Stomach smooth muscle (tissue), 2 donors: ENCODE measurements around the gene RNF43.

Experiments used
- H3K27ac ChIP-seq: one replicate; pipeline ENCODE4 v1.7.0; 2013; ENCODE audit warnings: mild to moderate bottlenecking, low read length, inconsistent platforms
- H3K27me3 ChIP-seq, 2 donors: one replicate each; pipeline ENCODE4 v1.7.0; 2013; ENCODE audit warnings: low read length in 2 of 2; ENCODE audit not compliant: insufficient read depth in 2 of 2, control insufficient read depth in 1 of 2
- H3K36me3 ChIP-seq, 2 donors: one replicate each; pipeline ENCODE4 v1.7.0; 2013; ENCODE audit warnings: low read length in 2 of 2; ENCODE audit not compliant: control insufficient read depth in 2 of 2, insufficient read depth in 2 of 2
- H3K4me1 ChIP-seq: one replicate; pipeline ENCODE4 v1.7.0; 2013; ENCODE audit warnings: low read length; ENCODE audit not compliant: control insufficient read depth, insufficient read depth
- H3K4me3 ChIP-seq, 2 donors: one replicate each; pipeline ENCODE4 v1.7.0; 2013; ENCODE audit warnings: low read length in 2 of 2
- H3K9ac ChIP-seq, 2 donors: one replicate each; pipeline ENCODE4 v1.7.0; 2013; ENCODE audit warnings: low read length in 2 of 2, mild to moderate bottlenecking in 1 of 2
- H3K9me3 ChIP-seq, 2 donors: one replicate each; pipeline ENCODE4 v1.7.0; 2013; ENCODE audit warnings: low read length in 2 of 2; ENCODE audit not compliant: control insufficient read depth in 2 of 2
- donor health status: healthy.
- donor health status: Pancreatic carcinoma.

Gene RNF43

DNA sequence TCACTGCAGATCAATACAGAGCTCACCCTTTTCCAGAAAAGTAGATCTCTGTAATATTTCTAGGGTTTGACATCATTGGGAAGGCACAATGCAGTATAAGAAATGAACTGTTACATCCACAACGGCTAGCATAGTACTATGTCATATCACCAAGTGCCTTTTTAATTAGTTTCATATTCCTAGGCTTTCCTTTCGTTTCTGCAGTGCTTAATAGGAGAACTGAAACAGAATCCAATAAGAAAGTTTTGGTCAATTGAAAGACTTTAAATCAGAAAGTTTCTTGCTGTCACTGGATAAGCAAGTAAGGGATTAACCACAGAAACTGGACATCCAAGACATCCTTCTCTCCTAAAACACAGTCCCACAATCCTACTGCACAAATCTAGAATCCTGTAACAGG, 3.5 kb upstream of the RNF43 start:
- Histone ChIP-seq H3K4me1 (no peaks in the 10 kb centered on the region), H3K9ac (no peak overlapping the region), H3K27me3 (peaks cover 0 to 4% of the 10 kb centered on the region in 2 donors), H3K9me3 (no peaks in the 10 kb centered on the region), H3K4me3 (no peak overlapping the region), H3K27ac (no peak overlapping the region), H3K36me3 (no peaks in the 10 kb centered on the region)

DNA sequence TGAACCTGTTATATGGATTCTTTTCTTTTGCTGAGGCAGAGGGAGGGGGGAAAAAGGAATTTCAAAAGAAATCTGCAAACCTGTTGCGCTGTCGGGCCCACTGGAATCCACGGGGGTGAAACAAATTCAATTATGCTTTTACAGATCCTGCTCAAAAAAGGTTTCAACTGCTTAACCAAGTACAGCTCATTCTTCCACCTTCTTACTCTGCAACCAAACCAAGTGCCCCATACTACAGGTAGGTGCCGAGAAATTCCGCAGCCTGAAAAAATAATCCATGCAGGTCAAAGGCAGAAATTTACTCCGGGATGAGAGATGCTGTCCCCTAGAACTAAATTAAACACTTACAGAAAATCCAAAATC, 416 bp downstream of the RNF43 start:
- H3K36me3 ChIP-seq, result no peaks in the 10 kb centered on the region
- no peak overlapping the region for H3K27ac ChIP-seq
- H3K4me3 ChIP-seq, result peak overlapping the region in 1 of 2 donors; percentile 54
- no peaks in the 10 kb centered on the region for H3K9me3 ChIP-seq
- no peaks in the 10 kb centered on the region for H3K4me1 ChIP-seq
- H3K27me3 ChIP-seq, result peaks cover 0 to 3% of the 10 kb centered on the region in 2 donors
- peak overlapping the region; percentile 14 to 43 for H3K9ac ChIP-seq

DNA sequence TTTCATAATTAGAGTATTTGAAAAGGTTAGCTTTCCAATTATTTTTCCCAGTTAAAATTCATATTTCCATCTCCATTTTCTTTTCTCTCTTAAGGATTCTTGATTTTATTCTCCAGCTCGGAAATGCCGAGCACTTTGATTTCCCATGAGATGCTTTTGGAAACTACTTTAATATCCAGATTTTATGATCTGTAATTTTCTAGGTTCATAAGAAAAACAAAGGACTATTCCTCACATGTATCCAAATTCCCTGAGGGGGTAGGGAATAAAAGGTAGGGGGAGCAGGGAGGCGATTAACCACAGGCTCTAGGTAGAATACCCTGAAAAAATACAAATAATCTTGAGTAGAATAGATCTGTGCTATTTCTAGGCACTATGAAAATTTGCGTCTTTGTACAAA, 938 bp downstream of the RNF43 start:
- Histone ChIP-seq H3K27ac (no peak overlapping the region), H3K4me3 (no peak overlapping the region), H3K9ac (no peak overlapping the region), H3K36me3 (no peaks in the 10 kb centered on the region), H3K9me3 (no peaks in the 10 kb centered on the region), H3K4me1 (no peaks in the 10 kb centered on the region), H3K27me3 (no peaks in the 10 kb centered on the region)

DNA sequence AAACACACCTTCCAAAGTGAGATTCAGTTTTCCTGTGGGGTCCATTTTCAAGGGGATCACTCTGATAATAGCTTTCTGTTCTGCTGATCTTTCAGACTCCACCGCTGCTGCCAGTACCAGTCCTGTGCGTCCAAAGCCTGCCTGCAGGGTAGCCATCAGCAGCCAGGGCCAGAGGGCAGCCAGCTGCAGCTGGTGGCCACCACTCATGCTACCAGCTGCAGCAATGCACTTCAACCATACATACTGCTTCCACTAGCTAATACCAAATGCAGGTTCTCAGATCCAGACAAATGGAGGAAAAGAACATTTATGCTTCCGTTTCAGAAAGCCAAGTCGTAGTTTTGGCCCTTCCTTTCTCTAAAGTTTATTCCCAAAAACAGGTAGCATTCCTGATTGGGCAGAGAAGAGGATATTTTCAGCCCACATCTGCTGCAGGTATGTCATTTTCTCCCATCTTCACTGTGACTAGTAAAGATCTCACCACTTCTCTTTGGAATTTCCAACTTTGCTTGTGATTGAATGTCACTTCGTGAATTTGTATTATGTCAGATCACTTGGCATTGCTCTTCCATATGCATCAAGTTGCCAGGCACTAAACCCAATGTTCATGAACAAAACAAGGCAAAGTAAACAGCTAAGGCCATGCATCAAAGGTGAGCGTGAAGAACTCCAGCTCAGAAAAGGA, 1.8 kb downstream of the RNF43 start:
- Histone ChIP-seq H3K9me3 (no peaks in the 10 kb centered on the region), H3K36me3 (no peaks in the 10 kb centered on the region), H3K9ac (no peak overlapping the region), H3K4me1 (no peaks in the 10 kb centered on the region), H3K27ac (no peak overlapping the region), H3K4me3 (no peak overlapping the region), H3K27me3 (no peaks in the 10 kb centered on the region)

DNA sequence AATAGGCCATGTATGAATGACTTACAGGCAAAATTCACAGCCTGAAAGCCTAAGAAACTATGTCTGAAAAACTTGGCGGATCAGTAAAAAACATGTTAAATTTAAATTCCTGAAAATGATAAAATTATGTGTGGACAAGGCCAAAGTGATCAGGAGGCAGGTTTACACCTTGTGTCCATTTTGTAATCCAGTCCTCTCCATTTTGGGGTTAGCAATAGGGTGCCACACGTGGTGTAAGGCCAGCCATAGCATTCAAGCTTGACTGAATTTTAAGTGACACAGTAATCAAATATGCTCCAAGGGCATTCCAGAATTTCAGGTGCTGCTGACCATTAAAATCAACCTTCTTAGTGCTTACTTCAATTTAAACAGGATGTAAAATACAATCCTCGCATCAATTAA, 2.7 kb downstream of the RNF43 start:
- Histone ChIP-seq H3K27me3 (no peaks in the 10 kb centered on the region), H3K9me3 (no peaks in the 10 kb centered on the region), H3K4me3 (no peak overlapping the region), H3K36me3 (no peaks in the 10 kb centered on the region), H3K27ac (no peak overlapping the region), H3K4me1 (no peaks in the 10 kb centered on the region), H3K9ac (no peak overlapping the region)

DNA sequence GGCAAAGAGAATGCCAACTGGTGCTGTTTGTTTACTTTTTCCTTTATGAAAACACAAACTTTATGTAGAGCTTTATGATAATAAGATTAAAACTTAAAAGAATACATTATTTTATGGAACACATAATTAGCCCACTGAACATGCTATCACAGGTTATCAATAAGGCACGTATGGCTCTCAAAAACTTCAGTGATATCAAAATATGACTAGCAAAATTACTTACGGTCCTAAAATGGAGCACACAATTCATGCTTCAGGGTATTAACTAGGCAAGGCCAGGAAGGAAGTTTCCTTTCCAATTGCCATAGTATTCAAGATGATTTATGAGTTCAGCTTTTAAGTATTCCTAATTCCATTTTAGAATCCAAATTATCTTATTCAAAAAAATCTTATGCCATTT, 3.6 kb downstream of the RNF43 start:
- H3K9ac ChIP-seq, result no peak overlapping the region
- no peak overlapping the region for H3K27ac ChIP-seq
- H3K4me3 ChIP-seq, result no peak overlapping the region
- no peaks in the 10 kb centered on the region for H3K9me3 ChIP-seq
- H3K4me1 ChIP-seq, result no peaks in the 10 kb centered on the region
- H3K36me3 ChIP-seq, result no peaks in the 10 kb centered on the region
- H3K27me3 ChIP-seq, result no peaks in the 10 kb centered on the region

DNA sequence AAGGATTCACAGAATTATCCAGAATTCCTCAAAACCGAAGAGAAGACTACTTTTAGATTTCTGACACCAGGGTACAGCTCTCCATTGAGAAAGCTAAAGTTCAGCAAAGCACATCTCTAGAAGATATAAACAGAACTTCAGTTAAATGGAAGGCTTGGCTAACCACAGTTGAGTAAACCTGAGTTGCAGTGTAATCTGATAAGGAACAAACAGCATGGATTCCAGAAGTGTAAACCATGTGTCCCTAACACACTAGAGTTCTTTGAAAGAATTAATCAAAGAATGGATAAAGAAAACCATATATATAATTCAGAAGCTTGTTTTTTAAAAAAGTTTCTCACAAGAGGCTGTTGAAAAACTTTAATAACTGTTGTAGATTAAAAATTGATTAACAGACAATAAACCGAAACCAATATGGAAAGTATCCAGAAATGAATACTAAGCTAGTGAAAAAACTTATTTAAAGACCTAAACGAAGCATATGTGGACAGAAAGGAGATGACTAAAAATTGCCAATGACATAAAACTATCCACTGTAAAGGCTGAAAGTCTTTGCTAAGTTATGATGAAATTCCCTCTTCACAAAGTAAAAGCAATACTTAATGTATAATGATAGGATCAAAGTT, 4.3 kb downstream of the RNF43 start:
- Histone ChIP-seq H3K27ac (no peak overlapping the region), H3K27me3 (no peaks in the 10 kb centered on the region), H3K9me3 (no peaks in the 10 kb centered on the region), H3K36me3 (no peaks in the 10 kb centered on the region), H3K4me1 (no peaks in the 10 kb centered on the region), H3K9ac (no peak overlapping the region), H3K4me3 (no peak overlapping the region)

DNA sequence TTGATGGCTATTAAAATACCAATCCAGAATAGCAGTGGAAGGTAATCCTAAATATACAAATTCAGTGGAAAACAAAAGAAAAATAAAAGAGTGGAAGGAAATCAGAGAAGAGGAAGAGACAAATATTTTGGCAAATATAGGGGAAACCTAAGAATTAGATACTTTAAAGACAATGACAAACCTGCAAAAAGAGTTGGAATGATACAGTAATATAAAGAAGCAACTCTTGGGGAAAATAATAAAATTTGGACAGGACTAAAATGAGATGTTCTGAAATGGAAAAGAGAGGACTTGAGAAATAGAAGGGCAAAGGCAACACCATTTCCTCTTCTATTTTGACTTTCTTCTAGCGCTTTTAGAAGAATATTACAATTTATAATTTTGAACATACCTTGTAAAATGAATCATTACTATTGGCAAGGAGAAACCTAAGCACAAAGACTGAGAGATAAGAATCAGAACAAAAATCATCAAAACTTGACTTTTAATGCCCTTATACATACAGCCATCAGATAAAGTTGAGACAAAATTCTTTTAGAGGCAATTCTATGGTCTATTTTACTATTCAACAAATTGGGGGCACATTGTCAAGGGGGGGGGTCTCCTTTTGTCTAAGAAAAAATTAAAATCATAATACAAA, 5.2 kb downstream of the RNF43 start:
- H3K27me3 ChIP-seq, result no peaks in the 10 kb centered on the region
- H3K36me3 ChIP-seq, result no peaks in the 10 kb centered on the region
- H3K4me1 ChIP-seq, result no peaks in the 10 kb centered on the region
- no peak overlapping the region for H3K27ac ChIP-seq
- no peak overlapping the region for H3K9ac ChIP-seq
- H3K9me3 ChIP-seq, result no peaks in the 10 kb centered on the region
- H3K4me3 ChIP-seq, result no peak overlapping the region

DNA sequence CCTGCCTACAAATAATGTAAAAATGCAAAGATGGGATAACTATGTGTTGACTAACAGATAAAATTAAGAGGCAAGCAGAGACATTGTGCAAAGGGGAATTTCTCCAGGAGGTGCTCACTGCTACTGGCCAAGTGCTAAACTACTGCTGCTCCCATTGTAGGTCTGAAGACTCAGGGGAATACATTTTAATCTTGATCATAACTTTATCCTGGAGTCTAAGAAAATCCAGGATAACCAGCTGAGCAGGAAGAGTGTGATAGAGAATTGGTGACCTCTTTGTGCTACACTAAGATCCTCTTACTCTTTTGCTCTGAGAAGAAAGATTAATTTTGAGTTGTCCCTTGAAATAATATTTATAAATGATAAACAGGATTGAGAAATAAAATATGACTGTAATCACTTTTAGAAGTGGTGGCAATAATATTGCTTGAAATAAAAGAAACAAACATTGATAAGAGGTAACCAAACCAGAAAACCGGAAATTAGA, 5.9 kb downstream of the RNF43 start:
- H3K27me3 ChIP-seq, result no peaks in the 10 kb centered on the region
- H3K9me3 ChIP-seq, result no peaks in the 10 kb centered on the region
- no peaks in the 10 kb centered on the region for H3K36me3 ChIP-seq
- no peak overlapping the region for H3K9ac ChIP-seq
- no peaks in the 10 kb centered on the region for H3K4me1 ChIP-seq
- no peak overlapping the region for H3K27ac ChIP-seq
- H3K4me3 ChIP-seq, result no peak overlapping the region

DNA sequence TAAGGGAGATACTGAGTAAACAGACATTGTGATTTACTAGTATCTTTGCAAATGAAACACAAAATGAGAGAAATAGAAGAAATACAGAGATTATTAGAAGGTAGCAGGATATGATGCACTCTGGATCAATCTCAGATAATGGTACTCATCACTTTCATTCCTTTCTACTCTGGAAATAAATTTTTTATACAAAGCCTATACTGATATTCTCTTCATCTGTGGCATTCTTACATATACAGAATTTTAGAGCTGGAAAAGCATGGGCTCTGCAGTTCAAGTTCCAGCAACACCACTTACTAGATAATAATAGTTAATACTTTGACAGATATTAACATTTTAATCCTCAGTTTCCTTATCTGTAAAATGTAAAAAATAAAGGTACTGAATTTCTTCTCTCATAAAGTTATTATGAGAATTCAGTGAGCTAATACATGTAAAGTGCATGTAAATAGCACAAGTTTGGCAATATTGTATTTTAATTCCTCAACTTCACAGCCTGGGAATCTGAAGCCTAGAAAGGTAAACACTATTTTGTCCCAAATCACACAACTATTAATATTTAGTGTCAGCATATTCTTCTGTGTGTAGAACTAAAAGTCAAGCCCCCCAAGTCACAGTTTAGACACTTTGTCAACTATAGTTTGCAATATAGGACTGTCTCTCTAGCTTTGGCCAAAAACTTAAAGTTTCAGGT, 6.5 kb downstream of the RNF43 start:
- Histone ChIP-seq H3K9ac (no peak overlapping the region), H3K4me3 (no peak overlapping the region), H3K27ac (no peak overlapping the region)

More for the DNA sequence above, 6.5 kb downstream of the RNF43 start:
- H3K27me3 ChIP-seq, result no peaks in the 10 kb centered on the region
- no peaks in the 10 kb centered on the region for H3K9me3 ChIP-seq
- no peaks in the 10 kb centered on the region for H3K36me3 ChIP-seq
- no peaks in the 10 kb centered on the region for H3K4me1 ChIP-seq
